RWPE1 (cell line): Measurements from ENCODE around the gene LAMA5.

Experiments used
- CTCF ChIA-PET: fragments of 350-600 bp; sonication (Branson Sonifier 250); formaldehyde crosslinking; extraction: SDS; loops from one replicate; lab custom pipeline; 2021; lab: Yijun Ruan, JAX
- POLR2A ChIA-PET: fragments of 400-600 bp; formaldehyde crosslinking; extraction: SDS; loops from one replicate; lab custom pipeline; 2020; ENCODE audit warnings: antibody characterized with exemption; ENCODE audit not compliant: low non-redundant PET; lab: Yijun Ruan, JAX
- DNase-seq: peaks from one replicate; pipeline ENCODE4 v3.0.0; 2012; ENCODE audit warnings: low spot score
- H3K27ac ChIP-seq: fragments of 450-650 bp; 2 replicates; pipeline ENCODE4 v1.5.1; 2017
- TF ChIP-seq, protein P1 (sequence below): fragments of 450-650 bp; conservative IDR thresholded peaks from 2 replicates; pipeline ENCODE4 v1.5.1; 2017; ENCODE audit warnings: low read depth, mild to moderate bottlenecking

LAMA5 gene

DNA sequence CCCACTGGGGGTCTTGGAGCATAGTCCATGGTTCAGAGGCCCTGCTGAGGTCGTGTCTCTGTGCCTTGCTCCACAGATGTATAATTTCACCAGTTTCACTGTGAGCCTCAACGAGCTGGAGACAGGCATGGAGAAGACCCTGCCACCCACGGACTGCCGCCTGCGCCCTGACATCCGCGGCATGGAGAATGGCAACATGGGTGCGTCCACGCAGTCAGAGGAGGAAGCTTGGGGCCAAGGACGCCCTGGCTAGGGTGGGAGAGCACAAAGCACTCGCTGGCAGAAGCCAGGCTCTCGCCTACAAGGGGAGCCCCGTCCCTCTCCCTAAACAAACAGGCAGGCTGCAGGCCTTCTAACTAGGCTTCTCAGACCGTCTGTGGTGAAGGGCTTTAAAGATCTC, 78.0 kb downstream of the LAMA5 start:
- H3K27ac ChIP-seq: peak overlapping the region; percentile 2; the same call in 1 of the 2 replicates
- DNase-seq: no peak
- TF ChIP-seq, protein P1, sequence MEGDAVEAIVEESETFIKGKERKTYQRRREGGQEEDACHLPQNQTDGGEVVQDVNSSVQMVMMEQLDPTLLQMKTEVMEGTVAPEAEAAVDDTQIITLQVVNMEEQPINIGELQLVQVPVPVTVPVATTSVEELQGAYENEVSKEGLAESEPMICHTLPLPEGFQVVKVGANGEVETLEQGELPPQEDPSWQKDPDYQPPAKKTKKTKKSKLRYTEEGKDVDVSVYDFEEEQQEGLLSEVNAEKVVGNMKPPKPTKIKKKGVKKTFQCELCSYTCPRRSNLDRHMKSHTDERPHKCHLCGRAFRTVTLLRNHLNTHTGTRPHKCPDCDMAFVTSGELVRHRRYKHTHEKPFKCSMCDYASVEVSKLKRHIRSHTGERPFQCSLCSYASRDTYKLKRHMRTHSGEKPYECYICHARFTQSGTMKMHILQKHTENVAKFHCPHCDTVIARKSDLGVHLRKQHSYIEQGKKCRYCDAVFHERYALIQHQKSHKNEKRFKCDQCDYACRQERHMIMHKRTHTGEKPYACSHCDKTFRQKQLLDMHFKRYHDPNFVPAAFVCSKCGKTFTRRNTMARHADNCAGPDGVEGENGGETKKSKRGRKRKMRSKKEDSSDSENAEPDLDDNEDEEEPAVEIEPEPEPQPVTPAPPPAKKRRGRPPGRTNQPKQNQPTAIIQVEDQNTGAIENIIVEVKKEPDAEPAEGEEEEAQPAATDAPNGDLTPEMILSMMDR: no peak
- POLR2A ChIA-PET: no interaction called here
- CTCF ChIA-PET: interaction anchor here (0.6 kb wide), 1 partner anchor 530 kb away, joined by 3 read pairs; no protein-coding TSS in a partner anchor

DNA sequence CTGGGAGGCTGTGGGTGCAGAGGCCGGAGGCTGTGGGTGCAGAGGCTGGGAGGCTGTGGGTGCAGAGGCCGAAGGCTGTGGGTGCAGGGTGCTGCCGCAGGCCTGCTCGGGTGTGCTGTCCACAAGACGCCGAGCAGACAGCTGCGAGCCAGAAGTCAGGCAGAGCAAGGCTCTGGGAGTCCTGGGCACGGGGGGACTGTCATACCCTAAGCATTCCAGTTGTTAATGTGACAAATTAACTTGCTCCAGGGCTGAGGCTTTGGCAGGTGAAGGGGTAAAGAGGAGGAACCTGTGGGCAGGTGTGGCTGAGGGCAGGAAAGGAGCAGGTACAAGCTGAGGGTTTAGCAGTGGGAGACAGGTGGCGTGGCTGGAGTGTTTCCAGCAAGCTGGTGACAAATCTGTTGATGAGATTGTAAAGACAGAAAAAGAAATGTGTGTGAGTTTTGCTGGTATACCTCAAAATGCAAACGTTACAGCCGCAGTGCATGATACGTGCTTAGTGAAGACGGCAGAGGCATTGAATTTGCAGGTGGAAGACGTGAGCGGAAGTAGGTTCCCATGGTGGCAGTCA, 78.5 kb downstream of the LAMA5 start:
- H3K27ac ChIP-seq: peak overlapping the region; percentile 2; the same call in 1 of the 2 replicates
- POLR2A ChIA-PET: no interaction called here
- TF ChIP-seq, protein P1: no peak
- no peak for DNase-seq
- CTCF ChIA-PET: no interaction called here

- CTCF ChIA-PET: no interaction called here
- H3K27ac ChIP-seq: no peak overlapping the region
Observed at GRCh38 chr20:62287759-62288534, 79.2 kb downstream of the LAMA5 start.

GRCh38 chr20:62287129-62287528, 80.0 kb downstream of the LAMA5 start:
- TF ChIP-seq, protein P1: no peak
- ChIA-PET CTCF (no interaction called here), POLR2A (no interaction called here)
- no peak overlapping the region for H3K27ac ChIP-seq
- DNase-seq: no peak

More at GRCh38 chr20:62287759-62288534, 79.2 kb downstream of the LAMA5 start:
- DNase-seq: no peak
- TF ChIP-seq, protein P1: no peak
- POLR2A ChIA-PET: no interaction called here

GRCh38 chr20:62286493-62287064, 80.5 kb downstream of the LAMA5 start:
- POLR2A ChIA-PET: no interaction called here
- TF ChIP-seq, protein P1: no peak
- H3K27ac ChIP-seq: no peak overlapping the region
- CTCF ChIA-PET: interaction anchor here (0.6 kb wide), 1 partner anchor 274 kb away, joined by 5 read pairs; no protein-coding TSS in a partner anchor
- no peak for DNase-seq

- no peak for DNase-seq
- TF ChIP-seq, protein P1: no peak
- ChIA-PET CTCF (no interaction called here), POLR2A (interaction anchor here (0.6 kb wide), 1 partner anchor 20 kb away, joined by 4 read pairs; no protein-coding TSS in a partner anchor)
- peak overlapping the region; percentile 6; the same call in 1 of the 2 replicates for H3K27ac ChIP-seq
Observed at GRCh38 chr20:62285722-62286121, 81.4 kb downstream of the LAMA5 start.
